K562 (cell line): Measurements from ENCODE around the gene PTH1R. TPM values are rescaled to one million over a fixed set of nuclear protein-coding genes. Genes with fewer than 3 reads are reported as not detected.
A peak's percentile ranks its signal among the peaks of the same experiment; 100 is the strongest.

Source experiments
- ATAC-seq: fragments of 200-7000 bp; cut with Tn5 transposase; 3 replicates; pipeline ENCODE4 v1.9.1; 2020; ENCODE audit warnings: moderate library complexity
- BruUV-seq: library from RNA; stranded (reverse); fragments of 400-500 nt; replicated peaks from 2 replicates; lab custom pipeline; 2021; lab: Mats Ljungman, UMichigan
- CTCF ChIA-PET: fragments of 300-600 bp; formaldehyde crosslinking; extraction: SDS; loops from one replicate; lab custom pipeline; 2021; ENCODE audit warnings: low intra/inter-chr PET ratio; lab: Yijun Ruan, JAX
- POLR2A ChIA-PET: fragments of 300-600, 350-650 bp; sonication (Branson Sonifier 250); formaldehyde crosslinking; extraction: SDS; loops from one replicate; lab custom pipeline; 2021; ENCODE audit warnings: antibody characterized with exemption, inconsistent platforms; lab: Yijun Ruan, JAX
- DNase-seq, 4 experiments: peaks; one replicate each; pipeline versions ENCODE4 v3.0.0 to v3.0.0-alpha.2; 2011 to 2018; ENCODE audit warnings: low spot score in 3 of 4, mixed read lengths in 3 of 4; ENCODE audit errors: extremely low read depth in 1 of 4
- FAIRE-seq: peaks from 2 replicates; lab custom pipeline; 2011; peaks lifted over from hg19 to GRCh38; lab: Jason Lieb, UNC
- H2AFZ ChIP-seq: 2 replicates; pipeline ENCODE4 v1.6.0; 2011; ENCODE audit warnings: low read depth, low read length, control low read depth, inconsistent platforms
- H3K27ac ChIP-seq: fragments of 200-600 bp; 3 replicates; pipeline ENCODE4 v1.8.0; 2011; ENCODE audit warnings: low read depth, mild to moderate bottlenecking, control low read depth, inconsistent platforms, low read length, moderate library complexity, mixed read lengths; ENCODE audit errors: extremely low read depth
- H3K27me3 ChIP-seq, 2 experiments: fragments of 300-600 bp in 1 of 2; 2 replicates in 1 of 2; 3 replicates in 1 of 2; pipeline versions ENCODE4 v1.6.0 to v1.8.0; 2011; ENCODE audit warnings: inconsistent platforms in 2 of 2, low read length in 2 of 2, mild to moderate bottlenecking in 1 of 2, mixed read lengths in 1 of 2, moderate library complexity in 1 of 2; ENCODE audit not compliant: control insufficient read depth in 2 of 2, insufficient read depth in 2 of 2
- H3K36me3 ChIP-seq: fragments of 300-600 bp; 3 replicates; pipeline ENCODE4 v1.8.0; 2011; ENCODE audit warnings: mild to moderate bottlenecking, low read length, inconsistent platforms; ENCODE audit not compliant: control insufficient read depth, insufficient read depth
- H3K4me1 ChIP-seq, 2 experiments: fragments of 200-600 bp in 1 of 2; replicated peaks in 1 of 2; 2 replicates in 1 of 2; 3 replicates in 1 of 2; pipeline versions ENCODE4 v1.5.1 to v1.8.0; 2011; ENCODE audit warnings: inconsistent platforms in 2 of 2, low read length in 2 of 2, mild to moderate bottlenecking in 1 of 2, mixed read lengths in 1 of 2, moderate library complexity in 1 of 2; ENCODE audit not compliant: control insufficient read depth in 2 of 2, insufficient read depth in 2 of 2
- H3K4me2 ChIP-seq: 2 replicates; pipeline ENCODE4 v1.6.1; 2011; ENCODE audit warnings: low read length, control low read depth, inconsistent platforms, mixed read lengths; ENCODE audit not compliant: insufficient read depth
- H3K4me3 ChIP-seq: fragments of 200-600 bp; sonication (generic), shearing (Covaris generic); 2 replicates; pipeline ENCODE4 v1.5.1; 2016; ENCODE audit warnings: control low read depth, inconsistent platforms
- H3K79me2 ChIP-seq: fragments of 200-600 bp; 3 replicates; pipeline ENCODE4 v1.8.0; 2011; ENCODE audit warnings: low read length, inconsistent platforms; ENCODE audit not compliant: control insufficient read depth, insufficient read depth
- H3K9ac ChIP-seq, 2 experiments: 2 replicates each; pipeline versions ENCODE4 v1.6.0 to v1.6.1; 2011; ENCODE audit warnings: low read depth in 2 of 2, low read length in 2 of 2, control low read depth in 1 of 2, inconsistent platforms in 1 of 2, mild to moderate bottlenecking in 1 of 2, mixed read lengths in 1 of 2; ENCODE audit not compliant: insufficient read depth in 1 of 2
- H3K9me1 ChIP-seq: one replicate; pipeline ENCODE4 v1.6.0; 2011; ENCODE audit warnings: inconsistent platforms, mild to moderate bottlenecking, low read length, moderate library complexity; ENCODE audit not compliant: control insufficient read depth, insufficient read depth
- H3K9me3 ChIP-seq: replicated peaks from 2 replicates; pipeline ENCODE4 v1.5.1; 2011; ENCODE audit warnings: low read depth, low read length, inconsistent platforms; ENCODE audit not compliant: control insufficient read depth, insufficient read depth
- H4K20me1 ChIP-seq: replicated peaks from 2 replicates; pipeline ENCODE4 v1.6.1; 2011; ENCODE audit warnings: low read length, inconsistent platforms, mixed read lengths; ENCODE audit not compliant: control insufficient read depth, insufficient read depth
- BRD4 ChIP-seq: fragments of 200-600 bp; sonication (generic); IDR thresholded peaks from 2 replicates; pipeline ENCODE4 v1.6.1; 2017; ENCODE audit warnings: inconsistent platforms
- CBFB ChIP-seq: sonication (generic); formaldehyde crosslinking; IDR thresholded peaks from 2 replicates; pipeline ENCODE4 v1.4.0; 2020; ENCODE audit warnings: mild to moderate bottlenecking, missing genetic modification reagents
- CCAR2 ChIP-seq: fragments of 200-400 bp; formaldehyde crosslinking; IDR thresholded peaks from 2 replicates; pipeline ENCODE4 v1.6.1; 2017; ENCODE audit warnings: mild to moderate bottlenecking, low read depth, low read length
- CCNT2 ChIP-seq: IDR thresholded peaks from 2 replicates; pipeline ENCODE4 v1.6.1; 2011; ENCODE audit warnings: borderline replicate concordance, low read depth, mild to moderate bottlenecking, moderate library complexity, mixed read lengths, low read length; ENCODE audit not compliant: insufficient read length; ENCODE audit errors: extremely low read depth
- CHCHD3 ChIP-seq: fragments of 250-450 bp; sonication (Bioruptor Pico); IDR thresholded peaks from 2 replicates; pipeline ENCODE4 v2.1.2; 2022; ENCODE audit warnings: mild to moderate bottlenecking
- EZH2 ChIP-seq: IDR thresholded peaks from 2 replicates; pipeline ENCODE4 v1.6.1; 2012; ENCODE audit warnings: low read depth, mild to moderate bottlenecking, inconsistent platforms, low read length, borderline replicate concordance
- FIP1L1 ChIP-seq: fragments of 200-400 bp; formaldehyde crosslinking; IDR thresholded peaks from 2 replicates; pipeline ENCODE4 v1.6.1; 2018; ENCODE audit warnings: mild to moderate bottlenecking, low read depth, low read length; ENCODE audit not compliant: poor library complexity, severe bottlenecking
- HOXB6 ChIP-seq: fragments of 250-450 bp; sonication (Bioruptor Pico); IDR thresholded peaks from 2 replicates; pipeline ENCODE4 v1.5.1; 2022; ENCODE audit warnings: mild to moderate bottlenecking, borderline replicate concordance
- MTA2 ChIP-seq: fragments of 450-650 bp; IDR thresholded peaks from 2 replicates; pipeline ENCODE4 v1.6.1; 2016; ENCODE audit warnings: low read depth
- POLR2A ChIP-seq: fragments of 450-650 bp; conservative IDR thresholded peaks from 2 replicates; pipeline ENCODE4 v1.6.1; 2016
- RB1 ChIP-seq: fragments of 450-650 bp; IDR thresholded peaks from 2 replicates; pipeline ENCODE4 v1.6.1; 2017; ENCODE audit warnings: low read depth, mild to moderate bottlenecking
- RFX5 ChIP-seq: IDR thresholded peaks from 2 replicates; pipeline ENCODE4 v1.6.1; 2011; ENCODE audit warnings: low read depth, mild to moderate bottlenecking, improper control_type of control experiment, low read length
- ZKSCAN3 ChIP-seq: fragments of 250-450 bp; sonication (Bioruptor Pico); IDR thresholded peaks from 2 replicates; pipeline ENCODE4 v1.4.0; 2020
- ZNF24 ChIP-seq: fragments of 450-650 bp; IDR thresholded peaks from 2 replicates; pipeline ENCODE4 v1.6.1; 2016
- ZNF431 ChIP-seq: sonication (generic); formaldehyde crosslinking; IDR thresholded peaks from 2 replicates; pipeline ENCODE4 v1.8.0; 2022; ENCODE audit warnings: mild to moderate bottlenecking, missing genetic modification reagents
- ZNF589 ChIP-seq: fragments of 200-800 bp; sonication (Bioruptor generic); IDR thresholded peaks from 2 replicates; pipeline ENCODE4 v1.6.1; 2016; ENCODE audit warnings: low read depth, missing genetic modification characterization, missing compliant biosample characterization
- ZNF699 ChIP-seq: fragments of 250-450 bp; sonication (Bioruptor Pico); IDR thresholded peaks from 2 replicates; pipeline ENCODE4 v1.8.0; 2021; ENCODE audit warnings: mild to moderate bottlenecking, moderate library complexity; ENCODE audit not compliant: insufficient replicate concordance
- WGBS: fragments of 100-300 bp; shearing (Covaris generic); methylation state at CpG from one replicate; pipeline ENCODE4 v1.1.6; 2016; ENCODE audit warnings: low coverage, mixed read lengths; ENCODE audit not compliant: insufficient coverage; ENCODE audit errors: missing lambda C conversion rate; 5-methylcytosine and 5-hydroxymethylcytosine counted together
- in situ Hi-C: fragments of 300-500 bp; cut with MboI; formaldehyde crosslinking; loops from 4 replicates; pipeline ENCODE4 v1.15.0; 2018; ENCODE audit warnings: inconsistent platforms, mixed read lengths
- intact Hi-C: fragments of 100-400 bp; cut with micrococcal nuclease; formaldehyde crosslinking; loops from 2 replicates; pipeline ENCODE4 v1.14.2; 2022
- polyA plus RNA-seq, 8 experiments: library from polyadenylated mRNA; depleted of rRNA in 4 of 8; stranded (reverse) in 5 of 8; unstranded in 3 of 8; fragments of >200 nt; fragmentation: Nextera tagmentation in 2 of 8; fragmentation: Illumina TruSeq in 1 of 8; extraction: Ambion mirVana in 2 of 8; extraction: Trizol in 1 of 8; gene quantifications; 2 replicates each; pipeline versions ENCODE4 v1.2.1 to v1.2.3, GENCODE V29; 2011 to 2014; ENCODE audit warnings: inconsistent platforms in 1 of 8, missing spikeins in 1 of 8
- total RNA-seq, 7 experiments: library from RNA; depleted of rRNA in 6 of 7; stranded (reverse); fragments of >200 nt in 6 of 7; fragmentation: Illumina TruSeq in 2 of 7; extraction: Trizol in 2 of 7; gene quantifications; 2 replicates each; pipeline versions ENCODE4 v1.2.1 to v1.2.3, GENCODE V29; 2011 to 2021; ENCODE audit warnings: low replicate concordance in 1 of 7
- TF ChIP-seq, protein P1 (sequence below): fragments of 250-450 bp; sonication (Bioruptor Pico); IDR thresholded peaks from 2 replicates; pipeline ENCODE4 v1.8.0; 2022; ENCODE audit warnings: inconsistent platforms, mild to moderate bottlenecking, moderate library complexity, borderline replicate concordance

The PTH1R gene
- total and polyA plus RNA-seq, 9 of the 15 experiments (the other 6 are each of a cell fraction or from before 2014, with no cell fraction given), result not detected

DNA sequence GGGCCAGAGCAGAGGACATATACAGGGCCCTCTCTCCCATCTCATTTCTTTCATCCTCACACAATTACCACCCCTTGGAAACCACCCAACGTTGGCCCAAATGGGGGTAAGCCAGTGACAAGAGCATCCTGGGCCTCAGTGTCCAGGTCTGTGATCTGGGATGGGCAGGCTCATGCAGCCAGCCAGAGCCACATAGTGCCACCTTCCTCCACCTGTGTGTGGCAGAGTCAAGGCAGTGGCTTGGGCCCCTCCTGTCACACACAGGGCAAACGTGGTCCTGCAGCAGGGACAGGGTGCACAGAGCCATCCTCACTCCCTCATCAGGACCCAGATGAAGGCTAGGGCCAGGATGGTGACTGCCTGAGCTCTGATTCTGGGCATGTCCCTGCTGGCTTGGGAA is 12.0 kb upstream of the PTH1R start:
- H3K9ac ChIP-seq, result peak overlapping the region in 1 of 2 experiments; percentile 14; a peak in 1 of 4 replicates
- ATAC-seq, result no peak
- no peak for FAIRE-seq
- no peak overlapping the region for H2AFZ ChIP-seq
- ChIA-PET POLR2A (interaction anchor here (0.6 kb wide), 1 partner anchor 314 kb away, joined by 3 read pairs; no protein-coding TSS in a partner anchor), CTCF (interaction anchor here (1.0 to 2.5 kb wide), 2 partner anchors 44 to 459 kb away, joined by 3 to 16 read pairs; no protein-coding TSS in a partner anchor)
- H3K9me1 ChIP-seq, result no peaks in the 10 kb centered on the region
- WGBS, result 0% methylated on average over 2 of the region's 2 CpGs
- DNase-seq, result no peak
- peaks cover 5 to 37% of the 10 kb centered on the region in 2 experiments; a peak in 4 of 5 replicates for H3K27me3 ChIP-seq
- H3K9me3 ChIP-seq, result no peaks in the 10 kb centered on the region
- no peaks in the 10 kb centered on the region for H3K79me2 ChIP-seq
- no TSS peak for BruUV-seq
- no peaks in the 10 kb centered on the region for H3K36me3 ChIP-seq
- intact Hi-C loops (loop anchor here (10.0 kb wide), 1 partner anchor 509 kb away; no protein-coding TSS in a partner anchor), in situ Hi-C loops (no loop called here)
- H3K4me3 ChIP-seq, result no peak overlapping the region
- H4K20me1 ChIP-seq, result peaks cover 25% of the 10 kb centered on the region
- TF ChIP-seq ZNF589 (CRISPR knock-in tag) (no peak), FIP1L1 (no peak), CCNT2 (no peak), RB1 (no peak), CCAR2 (no peak), POLR2A (no peak), ZKSCAN3 (no peak), ZNF24 (no peak), MTA2 (no peak), ZNF431 (no peak), ZNF699 (CRISPR knock-in tag) (no peak), CHCHD3 (no peak), BRD4 (no peak), RFX5 (no peak), CBFB (no peak), HOXB6 (no peak), EZH2 (no peak)
- TF ChIP-seq, protein P1, sequence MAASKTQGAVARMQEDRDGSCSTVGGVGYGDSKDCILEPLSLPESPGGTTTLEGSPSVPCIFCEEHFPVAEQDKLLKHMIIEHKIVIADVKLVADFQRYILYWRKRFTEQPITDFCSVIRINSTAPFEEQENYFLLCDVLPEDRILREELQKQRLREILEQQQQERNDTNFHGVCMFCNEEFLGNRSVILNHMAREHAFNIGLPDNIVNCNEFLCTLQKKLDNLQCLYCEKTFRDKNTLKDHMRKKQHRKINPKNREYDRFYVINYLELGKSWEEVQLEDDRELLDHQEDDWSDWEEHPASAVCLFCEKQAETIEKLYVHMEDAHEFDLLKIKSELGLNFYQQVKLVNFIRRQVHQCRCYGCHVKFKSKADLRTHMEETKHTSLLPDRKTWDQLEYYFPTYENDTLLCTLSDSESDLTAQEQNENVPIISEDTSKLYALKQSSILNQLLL (CRISPR knock-in tag), result no peak
- H3K4me1 ChIP-seq, result peaks cover 0 to 18% of the 10 kb centered on the region in 2 experiments; a peak in 2 of 5 replicates
- no peak overlapping the region for H3K27ac ChIP-seq
- no peak overlapping the region for H3K4me2 ChIP-seq
